Measurements from ENCODE around the gene ABHD6.

- TF ChIP-seq POLR2A (IDR thresholded peaks at IDR 0.05; ENCODE audit: low read depth, low read length) (no peak), POLR2AphosphoS5 (IDR thresholded peaks at IDR 0.05; ENCODE audit: low read depth, low read length) (no peak), TAF1 (IDR thresholded peaks at IDR 0.05; ENCODE audit: borderline replicate concordance, low read depth, low read length) (no peak)
Observed at GRCh38 chr3:58334013-58334321, 96.4 kb downstream of the ABHD6 start.

Data from GM12892 (cell line).